PC-3 (cell line): ENCODE results near the gene CTNNBIP1. TPM values are rescaled to one million over a fixed set of nuclear protein-coding genes. Genes with fewer than 3 reads are reported as not detected.

Experiments used
- ATAC-seq: fragments of 200-7000 bp; cut with Tn5 transposase; 2 replicates; pipeline ENCODE4 v1.9.1; 2020; ENCODE audit warnings: mild to moderate bottlenecking, moderate library complexity
- BruUV-seq: library from RNA; stranded (reverse); fragments of 400-500 nt; replicated peaks from 2 replicates; lab custom pipeline; 2021; lab: Mats Ljungman, UMichigan
- CTCF ChIA-PET: fragments of 300-600 bp; sonication (Branson Sonifier 250); formaldehyde crosslinking; loops from one replicate; lab custom pipeline; 2022; ENCODE audit warnings: antibody characterized with exemption; lab: Charles Lee
- POLR2A ChIA-PET: fragments of 300-600 bp; sonication (Branson Sonifier 250); formaldehyde crosslinking; loops from one replicate; lab custom pipeline; 2022; ENCODE audit warnings: antibody characterized with exemption; ENCODE audit not compliant: unreplicated experiment; lab: Charles Lee
- DNase-seq: peaks from one replicate; pipeline ENCODE4 v3.0.0-alpha.2; 2015
- H2AFZ ChIP-seq: fragments of 300-600 bp; sonication (generic); 2 replicates; pipeline ENCODE4 v1.6.0; 2016; ENCODE audit warnings: antibody characterized with exemption, low read length
- H3F3A ChIP-seq: fragments of 300-600 bp; sonication (generic); one replicate; pipeline ENCODE4 v1.6.0; 2017; ENCODE audit warnings: antibody characterized with exemption, low read length, control low read depth, mild to moderate bottlenecking; ENCODE audit not compliant: unreplicated experiment
- H3K27ac ChIP-seq: fragments of 300-600 bp; sonication (generic); 2 replicates; pipeline ENCODE4 v1.5.1; 2016; ENCODE audit warnings: mild to moderate bottlenecking, low read length
- H3K27me3 ChIP-seq: fragments of 300-600 bp; sonication (generic); 2 replicates; pipeline ENCODE4 v1.6.1; 2016; ENCODE audit warnings: low read length, mixed read lengths
- H3K36me3 ChIP-seq: fragments of 300-600 bp; sonication (generic); 2 replicates; pipeline ENCODE4 v1.6.1; 2016; ENCODE audit warnings: low read depth, mixed run types, low read length, mixed read lengths
- H3K4me1 ChIP-seq: fragments of 300-600 bp; sonication (generic); 2 replicates; pipeline ENCODE4 v1.5.1; 2016; ENCODE audit warnings: low read length; ENCODE audit not compliant: insufficient read depth
- H3K4me2 ChIP-seq: fragments of 300-600 bp; sonication (generic); 2 replicates; pipeline ENCODE4 v1.6.0; 2016; ENCODE audit warnings: low read length
- H3K4me3 ChIP-seq: fragments of 300-600 bp; sonication (generic); 2 replicates; pipeline ENCODE4 v1.5.1; 2016; ENCODE audit warnings: mild to moderate bottlenecking, low read length, mixed read lengths
- H3K79me2 ChIP-seq: fragments of 300-600 bp; sonication (generic); 2 replicates; pipeline ENCODE4 v1.6.1; 2017; ENCODE audit warnings: low read length, mixed read lengths
- H3K9ac ChIP-seq: fragments of 300-600 bp; sonication (generic); 2 replicates; pipeline ENCODE4 v1.6.0; 2016; ENCODE audit warnings: mild to moderate bottlenecking, low read length
- H3K9me2 ChIP-seq: fragments of 300-600 bp; sonication (generic); replicated peaks from 2 replicates; pipeline ENCODE4 v1.6.1; 2016; ENCODE audit warnings: mixed run types, low read length, mixed read lengths
- H3K9me3 ChIP-seq: fragments of 300-600 bp; sonication (generic); 2 replicates; pipeline ENCODE4 v1.6.1; 2016; ENCODE audit warnings: low read length, mixed read lengths
- H4K20me1 ChIP-seq: fragments of 300-600 bp; sonication (generic); 2 replicates; pipeline ENCODE4 v1.6.1; 2016; ENCODE audit warnings: low read length, mixed read lengths
- EZH2 ChIP-seq: fragments of 300-600 bp; sonication (generic); IDR thresholded peaks from one replicate; pipeline ENCODE4 v1.6.1; 2017; ENCODE audit warnings: antibody characterized with exemption, mild to moderate bottlenecking, low read length; ENCODE audit not compliant: unreplicated experiment
- EZH2phosphoT487 ChIP-seq: fragments of 300-600 bp; sonication (generic); IDR thresholded peaks from 2 replicates; pipeline ENCODE4 v1.6.1; 2018; ENCODE audit warnings: mild to moderate bottlenecking, antibody characterized with exemption, low read length, borderline replicate concordance
- intact Hi-C: fragments of 100-400 bp; cut with micrococcal nuclease; formaldehyde crosslinking; loops from 2 replicates; pipeline ENCODE4 v1.9.0; 2023
- total RNA-seq: library from RNA; depleted of rRNA; stranded (reverse); fragments of >200 nt; gene quantifications from 2 replicates; pipeline ENCODE4 v1.2.3, GENCODE V29; 2014
- TF ChIP-seq, protein P1 (sequence below): fragments of 300-600 bp; sonication (generic); conservative IDR thresholded peaks from 2 replicates; pipeline ENCODE4 v1.5.1; 2017; ENCODE audit warnings: antibody characterized with exemption, low read depth, mild to moderate bottlenecking, low read length

CTNNBIP1 gene
- total RNA-seq, 1 experiment from 2014 or later = 78.1 TPM

DNA sequence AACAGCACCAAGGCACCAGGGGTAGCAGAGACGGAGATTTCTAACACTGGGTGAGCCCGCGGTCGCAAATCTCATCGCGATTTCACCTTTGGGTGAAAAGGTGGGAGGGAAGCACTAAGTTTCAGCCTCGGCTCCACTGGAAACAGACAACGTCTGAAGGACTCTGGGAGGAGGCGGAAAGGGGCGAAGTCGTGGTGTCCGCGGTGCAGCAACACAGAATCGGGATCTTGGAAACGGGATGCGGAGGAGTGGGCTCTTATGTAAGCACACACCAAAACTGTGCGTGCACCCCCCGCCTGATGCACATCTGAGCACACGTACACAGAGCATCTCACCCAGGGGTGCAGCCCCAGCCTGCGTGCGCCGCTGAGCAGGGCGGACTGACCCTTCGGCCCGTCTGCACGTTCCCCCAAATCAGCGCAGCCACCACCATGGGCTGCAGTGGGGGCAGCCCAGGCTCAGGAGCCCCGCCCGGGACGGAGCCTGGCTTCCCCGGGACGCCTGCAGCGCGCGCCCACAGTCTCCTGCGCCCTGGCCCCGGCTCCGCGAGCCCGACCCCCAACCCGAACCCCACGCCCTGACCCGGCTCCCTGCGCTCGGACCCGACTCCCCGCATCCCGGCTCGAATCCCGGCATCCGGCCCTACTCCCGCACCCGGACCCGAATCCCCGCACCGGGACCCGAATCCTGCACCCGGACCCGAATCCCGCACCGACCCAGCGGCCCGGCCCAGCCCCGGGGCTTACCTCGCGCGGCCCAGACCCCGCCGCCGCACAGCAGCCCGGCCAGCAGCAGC, 87.0 kb downstream of the CTNNBIP1 start:
- TF ChIP-seq EZH2 (no peak), EZH2phosphoT487 (no peak)
- TF ChIP-seq, protein P1, sequence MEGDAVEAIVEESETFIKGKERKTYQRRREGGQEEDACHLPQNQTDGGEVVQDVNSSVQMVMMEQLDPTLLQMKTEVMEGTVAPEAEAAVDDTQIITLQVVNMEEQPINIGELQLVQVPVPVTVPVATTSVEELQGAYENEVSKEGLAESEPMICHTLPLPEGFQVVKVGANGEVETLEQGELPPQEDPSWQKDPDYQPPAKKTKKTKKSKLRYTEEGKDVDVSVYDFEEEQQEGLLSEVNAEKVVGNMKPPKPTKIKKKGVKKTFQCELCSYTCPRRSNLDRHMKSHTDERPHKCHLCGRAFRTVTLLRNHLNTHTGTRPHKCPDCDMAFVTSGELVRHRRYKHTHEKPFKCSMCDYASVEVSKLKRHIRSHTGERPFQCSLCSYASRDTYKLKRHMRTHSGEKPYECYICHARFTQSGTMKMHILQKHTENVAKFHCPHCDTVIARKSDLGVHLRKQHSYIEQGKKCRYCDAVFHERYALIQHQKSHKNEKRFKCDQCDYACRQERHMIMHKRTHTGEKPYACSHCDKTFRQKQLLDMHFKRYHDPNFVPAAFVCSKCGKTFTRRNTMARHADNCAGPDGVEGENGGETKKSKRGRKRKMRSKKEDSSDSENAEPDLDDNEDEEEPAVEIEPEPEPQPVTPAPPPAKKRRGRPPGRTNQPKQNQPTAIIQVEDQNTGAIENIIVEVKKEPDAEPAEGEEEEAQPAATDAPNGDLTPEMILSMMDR = no peak
- Histone ChIP-seq H4K20me1 (peaks cover 22% of the 10 kb centered on the region), H3K36me3 (no peaks in the 10 kb centered on the region), H3K4me2 (peak overlapping the region; percentile 88), H3F3A (peaks cover 4% of the 10 kb centered on the region), H2AFZ (peak overlapping the region; percentile 30), H3K9ac (peak overlapping the region; percentile 44), H3K27me3 (no peaks in the 10 kb centered on the region), H3K9me2 (no peaks in the 10 kb centered on the region), H3K9me3 (no peaks in the 10 kb centered on the region), H3K4me3 (peak overlapping the region; percentile 83), H3K4me1 (peaks cover 38% of the 10 kb centered on the region), H3K79me2 (peaks cover 54% of the 10 kb centered on the region), H3K27ac (no peak overlapping the region)
- intact Hi-C loops = loop anchor here (10.0 kb wide), 1 partner anchor 882 kb away; no protein-coding TSS in a partner anchor
- POLR2A ChIA-PET = interaction anchor here (0.7 kb wide), 1 partner anchor 46 kb away, joined by 39 read pairs; no protein-coding TSS in a partner anchor
- ATAC-seq = peak; percentile 3
- peak; percentile 31 for DNase-seq
- CTCF ChIA-PET = no interaction called here
- no TSS peak for BruUV-seq

DNA sequence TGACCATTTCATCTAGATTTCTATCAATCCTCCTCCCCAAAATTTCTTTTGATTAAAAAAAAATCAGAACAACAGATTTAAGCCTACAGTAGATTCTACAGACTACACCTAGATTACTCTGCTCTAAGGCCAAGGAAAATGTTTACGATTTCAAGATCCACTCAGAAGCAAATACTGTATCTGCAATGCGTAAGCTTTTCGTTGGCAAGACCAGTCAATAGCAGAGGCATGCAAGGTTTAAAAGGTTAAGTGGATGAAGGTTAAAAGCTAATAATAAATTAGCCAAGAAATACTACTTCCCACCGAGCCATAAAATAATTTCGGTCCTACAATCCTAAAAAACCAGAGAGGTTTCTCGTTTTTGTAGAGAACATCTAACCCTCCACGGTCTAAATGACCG, 87.6 kb downstream of the CTNNBIP1 start:
- H4K20me1 ChIP-seq = peaks cover 22% of the 10 kb centered on the region
- H3K9ac ChIP-seq = peak overlapping the region; percentile 44
- peak overlapping the region; percentile 30 for H2AFZ ChIP-seq
- no TSS peak for BruUV-seq
- H3F3A ChIP-seq = peaks cover 4% of the 10 kb centered on the region
- peak overlapping the region; percentile 83 for H3K4me3 ChIP-seq
- H3K36me3 ChIP-seq = no peaks in the 10 kb centered on the region
- CTCF ChIA-PET = no interaction called here
- H3K9me3 ChIP-seq = no peaks in the 10 kb centered on the region
- no peaks in the 10 kb centered on the region for H3K27me3 ChIP-seq
- no peak for DNase-seq
- no peak overlapping the region for H3K27ac ChIP-seq
- intact Hi-C loops = loop anchor here (10.0 kb wide), 1 partner anchor 882 kb away; no protein-coding TSS in a partner anchor
- peaks cover 60% of the 10 kb centered on the region for H3K79me2 ChIP-seq
- POLR2A ChIA-PET = no interaction called here
- ATAC-seq = no peak
- H3K4me2 ChIP-seq = peak overlapping the region; percentile 88
- peaks cover 38% of the 10 kb centered on the region for H3K4me1 ChIP-seq
- no peak for TF ChIP-seq EZH2phosphoT487
- TF ChIP-seq EZH2 = no peak
- TF ChIP-seq, protein P1 = no peak
- no peaks in the 10 kb centered on the region for H3K9me2 ChIP-seq
